ENCODE results near the gene SLC24A4.

The SLC24A4 gene

GRCh38 chr14:92465353-92466055, 142.5 kb downstream of the SLC24A4 start:
- Histone ChIP-seq H3K4me2 (ENCODE audit: low read length) (no peak overlapping the region), H3K27ac (ENCODE audit: low read depth, low read length) (no peak overlapping the region)

GRCh38 chr14:92466059-92466458, 143.1 kb downstream of the SLC24A4 start:
- Histone ChIP-seq H3K79me2 (ENCODE audit: control insufficient read depth, low read length) (no peaks in the 10 kb centered on the region), H3K27ac (ENCODE audit: low read depth, low read length) (no peak overlapping the region), H3K4me2 (ENCODE audit: low read length) (no peak overlapping the region), H4K20me1 (ENCODE audit: control insufficient read depth, insufficient read depth, low read depth, low read length) (no peaks in the 10 kb centered on the region), H3K9me3 (ENCODE audit: control insufficient read depth, insufficient read depth, low read length) (peaks cover 11% of the 10 kb centered on the region), H3K36me3 (ENCODE audit: control insufficient read depth, low read length) (no peaks in the 10 kb centered on the region), H3F3A (ENCODE audit: control insufficient read depth, insufficient read depth) (no peaks in the 10 kb centered on the region), H3K4me1 (ENCODE audit: control insufficient read depth, low read length) (no peaks in the 10 kb centered on the region), H3K9me2 (replicated peaks; ENCODE audit: control insufficient read depth, low read length) (no peaks in the 10 kb centered on the region), H3K27me3 (ENCODE audit: control insufficient read depth, low read length) (no peaks in the 10 kb centered on the region), H3K4me3 (ENCODE audit: low read length) (no peak overlapping the region)
- TF ChIP-seq CTCF (IDR thresholded peaks at IDR 0.05; ENCODE audit: low read depth, low read length, poor library complexity, severe bottlenecking), result no peak
- no peak for TF ChIP-seq EZH2phosphoT487 (IDR thresholded peaks at IDR 0.05; ENCODE audit: borderline replicate concordance, low read length)

More at GRCh38 chr14:92465353-92466055, 142.5 kb downstream of the SLC24A4 start:
- H3K9me2 ChIP-seq (replicated peaks; ENCODE audit: control insufficient read depth, low read length), result no peaks in the 10 kb centered on the region
- no peak for TF ChIP-seq EZH2phosphoT487 (IDR thresholded peaks at IDR 0.05; ENCODE audit: borderline replicate concordance, low read length)
- no peak for TF ChIP-seq CTCF (IDR thresholded peaks at IDR 0.05; ENCODE audit: low read depth, low read length, poor library complexity, severe bottlenecking)
- no peaks in the 10 kb centered on the region for H3K27me3 ChIP-seq (ENCODE audit: control insufficient read depth, low read length)
- no peaks in the 10 kb centered on the region for H3K36me3 ChIP-seq (ENCODE audit: control insufficient read depth, low read length)
- no peaks in the 10 kb centered on the region for H3K79me2 ChIP-seq (ENCODE audit: control insufficient read depth, low read length)
- peaks cover 11% of the 10 kb centered on the region for H3K9me3 ChIP-seq (ENCODE audit: control insufficient read depth, insufficient read depth, low read length)
- H3K4me3 ChIP-seq (ENCODE audit: low read length), result no peak overlapping the region
- no peaks in the 10 kb centered on the region for H3K4me1 ChIP-seq (ENCODE audit: control insufficient read depth, low read length)
- H4K20me1 ChIP-seq (ENCODE audit: control insufficient read depth, insufficient read depth, low read depth, low read length), result no peaks in the 10 kb centered on the region
- H3F3A ChIP-seq (ENCODE audit: control insufficient read depth, insufficient read depth), result no peaks in the 10 kb centered on the region

DNA sequence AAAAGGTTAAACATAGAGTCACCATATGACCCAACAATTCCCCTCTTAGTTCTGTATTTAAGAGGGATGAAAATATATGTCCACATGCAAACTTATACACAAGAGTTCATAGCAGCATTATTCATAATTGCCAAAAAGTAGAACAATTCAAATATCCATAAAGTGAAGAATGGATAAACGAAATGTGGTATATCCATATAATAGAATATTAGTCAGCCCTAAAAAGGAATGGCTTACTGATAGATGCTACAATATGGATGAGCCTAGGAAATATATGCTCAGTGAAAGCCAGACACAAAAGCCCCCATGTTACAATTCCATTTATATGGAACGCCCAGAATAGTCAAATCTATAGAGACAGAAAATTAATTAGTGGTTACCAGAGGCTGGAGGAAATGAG, 146.6 kb downstream of the SLC24A4 start:
- Histone ChIP-seq H3F3A (ENCODE audit: control insufficient read depth, insufficient read depth) (no peaks in the 10 kb centered on the region), H3K79me2 (ENCODE audit: control insufficient read depth, low read length) (no peaks in the 10 kb centered on the region), H3K36me3 (ENCODE audit: control insufficient read depth, low read length) (no peaks in the 10 kb centered on the region), H3K27me3 (ENCODE audit: control insufficient read depth, low read length) (no peaks in the 10 kb centered on the region), H3K27ac (ENCODE audit: low read depth, low read length) (no peak overlapping the region), H3K9me3 (ENCODE audit: control insufficient read depth, insufficient read depth, low read length) (peaks cover 11% of the 10 kb centered on the region), H3K4me1 (ENCODE audit: control insufficient read depth, low read length) (no peaks in the 10 kb centered on the region), H3K4me3 (ENCODE audit: low read length) (no peak overlapping the region), H4K20me1 (ENCODE audit: control insufficient read depth, insufficient read depth, low read depth, low read length) (no peaks in the 10 kb centered on the region), H3K9me2 (replicated peaks; ENCODE audit: control insufficient read depth, low read length) (no peaks in the 10 kb centered on the region), H3K4me2 (ENCODE audit: low read length) (no peak overlapping the region)
- no peak for TF ChIP-seq EZH2phosphoT487 (IDR thresholded peaks at IDR 0.05; ENCODE audit: borderline replicate concordance, low read length)
- no peak for TF ChIP-seq CTCF (IDR thresholded peaks at IDR 0.05; ENCODE audit: low read depth, low read length, poor library complexity, severe bottlenecking)
